Uterus (tissue), 2 donors: ENCODE data around the gene TMEM51.

Source experiments
- CTCF ChIP-seq, 4 experiments: fragments of 200-600 bp in 2 of 4; fragments of 450-650 bp in 2 of 4; sonication (generic) in 2 of 4; IDR thresholded peaks; one replicate each; pipeline ENCODE4 v1.5.1; 2016 to 2019; ENCODE audit warnings: antibody characterized with exemption in 4 of 4, mild to moderate bottlenecking in 2 of 4, moderate library complexity in 1 of 4
- POLR2A ChIP-seq, 2 donors: fragments of 450-650 bp; IDR thresholded peaks; one replicate each; pipeline ENCODE4 v1.6.1; 2016; ENCODE audit warnings: antibody characterized with exemption in 2 of 2, mild to moderate bottlenecking in 1 of 2, moderate library complexity in 1 of 2

GRCh38 chr1:15186846-15187151 is 33.3 kb downstream of the TMEM51 start:
- TF ChIP-seq CTCF (IDR thresholded peaks at IDR 0.05) (no peak), POLR2A (IDR thresholded peaks at IDR 0.05) (no peak)
